GM10266 (cell line): ENCODE measurements around the gene UBE3B.

Experiments
- DNase-seq: peaks from one replicate; pipeline ENCODE4 v3.0.0; 2012; ENCODE audit errors: extremely low spot score
- CTCF ChIP-seq: IDR thresholded peaks from 2 replicates; pipeline ENCODE4 v1.5.1; 2012; ENCODE audit warnings: mild to moderate bottlenecking, low read depth; ENCODE audit not compliant: control insufficient read depth, insufficient read depth; ENCODE audit errors: missing control alignments

The UBE3B gene

GRCh38 chr12:109580684-109581333, 103.4 kb downstream of the UBE3B start:
- DNase-seq: no peak
- no peak for TF ChIP-seq CTCF

- no peak for TF ChIP-seq CTCF
- DNase-seq: no peak
Observed at GRCh38 chr12:109581334-109581691, 103.9 kb downstream of the UBE3B start.

GRCh38 chr12:109581856-109582255, 104.4 kb downstream of the UBE3B start:
- no peak for TF ChIP-seq CTCF
- DNase-seq: no peak

- DNase-seq: no peak
- no peak for TF ChIP-seq CTCF
Observed at GRCh38 chr12:109582636-109583035, 105.2 kb downstream of the UBE3B start.

- TF ChIP-seq CTCF: no peak
- no peak for DNase-seq
Observed at GRCh38 chr12:109583733-109584132, 106.3 kb downstream of the UBE3B start.
